ENCODE results near the gene RGS4.

RGS4 gene

DNA sequence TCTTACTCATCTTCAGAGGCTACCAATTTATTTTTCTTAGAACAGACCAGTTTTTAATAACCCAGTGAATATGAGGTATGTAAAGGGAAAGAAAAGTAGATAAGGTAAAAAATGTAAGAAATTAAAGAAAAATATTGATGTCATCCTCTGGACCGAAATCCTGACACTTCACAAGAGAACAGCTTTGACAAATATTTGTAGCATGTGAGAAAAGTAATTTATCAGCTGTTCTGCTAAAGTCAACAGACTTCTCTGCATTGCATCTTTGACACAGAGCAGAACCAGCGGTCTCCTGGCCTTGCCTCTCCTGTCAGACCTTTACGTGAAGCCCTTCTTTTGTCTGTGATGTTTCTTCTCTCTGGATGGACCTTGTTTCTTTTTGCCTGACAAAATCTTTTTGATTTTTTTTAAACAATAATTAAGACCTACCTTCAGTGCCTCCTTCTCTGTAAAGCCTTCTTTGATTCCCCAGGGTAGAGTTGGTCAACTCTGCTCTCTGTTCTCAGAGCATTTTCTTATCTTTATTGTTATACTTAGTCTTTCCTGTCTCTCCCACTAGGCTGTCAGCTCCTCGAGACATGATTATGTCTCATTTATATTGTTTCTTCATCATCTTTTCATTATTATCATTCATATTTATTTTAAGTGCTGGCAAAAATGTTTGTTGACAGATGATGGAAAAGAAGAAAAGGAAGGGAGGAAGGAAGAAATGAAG lies 35.4 kb downstream of the RGS4 start:
- DNase-seq (ENCODE audit: low read depth) = no peak

DNA sequence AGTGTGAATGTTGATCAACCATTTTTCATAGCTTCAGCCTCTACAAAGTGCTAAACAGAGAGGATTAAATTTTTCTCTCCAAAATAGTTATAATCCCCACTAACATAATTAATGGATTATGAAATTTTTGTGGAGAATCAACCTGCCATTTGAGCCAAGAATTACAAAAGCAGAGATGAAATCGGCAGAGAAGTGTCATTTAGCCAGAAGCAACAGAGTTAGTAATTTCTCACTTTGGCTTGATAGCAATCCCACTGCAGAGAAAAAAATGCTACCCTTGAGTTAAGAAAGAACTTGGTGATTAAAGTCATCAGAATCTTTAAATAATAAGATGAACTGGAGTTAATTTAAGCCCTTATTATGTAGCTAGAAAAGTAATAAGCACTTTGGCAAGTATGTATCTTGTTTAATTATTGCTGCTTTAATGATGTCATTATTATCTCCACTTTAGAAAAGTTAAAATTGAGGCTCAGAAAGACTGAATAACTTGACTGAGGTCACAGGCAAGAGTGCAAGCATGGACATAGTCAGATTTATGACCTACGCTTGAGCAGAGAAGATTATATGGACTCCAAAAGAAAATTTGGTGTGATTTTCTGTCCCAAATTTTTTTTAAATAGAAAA lies 37.3 kb downstream of the RGS4 start:
- no peak for DNase-seq (ENCODE audit: low read depth)

DNA sequence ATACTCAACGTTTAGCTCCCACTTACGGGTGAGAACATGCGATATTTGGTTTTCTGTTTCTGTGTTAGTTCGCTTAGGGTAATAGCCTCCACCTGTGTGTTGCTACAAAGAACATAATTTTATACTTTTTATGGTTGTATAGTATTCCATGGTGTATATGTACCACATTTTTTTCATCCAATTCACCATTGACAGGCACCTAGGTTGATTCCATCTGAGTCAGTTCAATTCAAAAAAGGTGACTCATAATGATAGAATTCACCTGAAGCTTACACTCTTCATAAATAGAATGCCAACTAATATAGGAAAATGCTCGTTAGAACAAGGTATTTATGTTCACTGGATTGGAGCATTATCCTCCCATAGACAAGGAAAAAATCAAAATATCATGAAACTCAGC lies 38.5 kb downstream of the RGS4 start:
- DNase-seq (ENCODE audit: low read depth) = no peak

DNA sequence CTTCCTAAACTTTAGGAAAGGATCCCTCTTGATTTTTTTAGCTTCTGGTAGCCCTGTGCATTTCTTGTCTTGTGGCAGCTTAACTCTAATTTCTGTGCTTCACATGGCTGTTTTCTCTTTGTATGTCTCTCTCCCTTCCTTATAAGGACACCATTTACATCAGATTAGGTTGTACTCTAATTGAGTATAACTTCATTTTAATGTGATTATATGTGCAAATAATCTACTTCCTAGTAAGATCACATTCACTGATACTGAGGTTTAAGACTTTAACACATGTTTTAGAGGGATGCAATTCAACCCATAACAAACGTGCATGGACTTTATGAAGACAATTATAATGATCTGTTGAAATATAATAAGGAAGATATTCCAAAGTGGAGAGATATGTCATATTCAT lies 46.7 kb downstream of the RGS4 start:
- DNase-seq (ENCODE audit: low read depth) = no peak

DNA sequence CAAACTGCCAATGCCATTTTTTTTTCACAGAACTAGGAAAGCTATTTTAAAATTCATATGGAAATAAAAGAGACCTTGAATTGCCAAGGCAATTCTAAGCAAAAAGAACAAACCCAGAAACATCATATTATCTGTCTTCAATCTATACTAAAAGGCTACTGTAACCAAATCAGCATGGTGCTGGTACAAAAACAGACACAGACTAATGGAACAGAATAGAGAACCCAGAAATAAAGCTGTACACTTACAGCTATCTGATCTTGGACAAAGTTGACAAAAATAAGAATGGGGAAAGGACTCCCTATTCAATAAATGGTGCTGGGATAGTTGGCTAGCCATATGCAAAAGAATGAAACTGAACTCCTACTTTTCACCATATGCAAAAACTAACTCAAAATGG lies 50.5 kb downstream of the RGS4 start:
- DNase-seq (ENCODE audit: low read depth) = no peak

DNA sequence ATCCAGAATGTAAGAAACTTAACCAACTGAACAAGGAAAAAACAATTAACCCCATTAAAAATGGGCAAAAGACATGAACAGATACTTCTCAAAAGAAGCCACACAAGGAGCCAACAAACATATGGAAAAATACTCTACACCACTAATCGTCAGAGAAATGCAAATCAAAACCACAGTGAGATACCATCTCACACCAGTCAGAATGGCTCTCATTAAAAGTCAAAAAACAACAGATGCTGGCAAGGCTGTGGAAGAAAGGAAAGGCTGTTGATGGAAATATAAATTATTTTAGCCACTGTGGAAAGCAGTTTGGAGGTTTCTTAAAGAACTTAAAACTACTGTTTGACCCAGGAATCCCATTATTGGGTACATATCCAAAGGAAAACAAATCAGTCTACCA lies 51.2 kb downstream of the RGS4 start:
- DNase-seq (ENCODE audit: low read depth) = no peak

DNA sequence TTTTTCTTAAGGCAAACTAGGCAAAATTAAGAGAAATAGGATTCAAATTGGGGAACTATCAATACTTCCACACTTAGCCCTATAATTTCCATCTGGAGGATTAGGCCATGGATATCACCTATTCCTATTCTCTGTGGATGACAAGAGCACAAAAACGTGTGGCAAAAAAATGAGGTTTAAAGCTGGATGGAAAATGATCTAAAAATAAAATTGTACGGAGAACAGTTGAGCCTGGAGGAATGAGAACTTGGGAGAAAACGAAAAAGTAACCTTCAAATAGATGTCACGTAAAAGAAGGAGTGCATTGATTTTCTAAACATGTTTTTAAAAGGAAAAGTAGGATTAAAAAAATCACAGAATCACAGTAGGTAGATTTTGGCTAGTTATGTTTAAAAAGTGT lies 55.7 kb downstream of the RGS4 start:
- no peak for DNase-seq (ENCODE audit: low read depth)

Measured in stimulated activated CD8-positive, alpha-beta memory T cell treated with anti-CD3 and anti-CD28 coated beads, Interleukin-15, amount 100 ng/mL, for 1 hour (primary cell).